ENCODE data around the gene KRTAP3-3. TPM values are rescaled to one million over a fixed set of nuclear protein-coding genes. Genes with fewer than 3 reads are reported as not detected.

The KRTAP3-3 gene
- polyA plus RNA-seq, 3 donors from 2014 or later = not detected

GRCh38 chr17:40995116-40995515 is 1.2 kb upstream of the KRTAP3-3 start:
- H3K36me3 Mint-ChIP-seq = no peaks in the 10 kb centered on the region
- no peak overlapping the region for H3K27ac Mint-ChIP-seq
- H3K27me3 Mint-ChIP-seq (ENCODE audit: low read depth in 3 of 3) = peaks cover 8 to 22% (median 15%) of the 10 kb centered on the region in 3 donors
- no peak for DNase-seq
- peaks cover 0 to 5% (median 0%) of the 10 kb centered on the region in 6 donors for H3K9me3 Mint-ChIP-seq
- H3K4me1 Mint-ChIP-seq = no peaks in the 10 kb centered on the region
- no peak overlapping the region for H3K4me3 Mint-ChIP-seq

- H3K9me3 Mint-ChIP-seq = no peaks in the 10 kb centered on the region
- no peak overlapping the region for H3K27ac Mint-ChIP-seq
- H3K27me3 Mint-ChIP-seq (ENCODE audit: low read depth in 3 of 3) = peaks cover 8 to 16% (median 14%) of the 10 kb centered on the region in 3 donors
- DNase-seq = no peak
- no peaks in the 10 kb centered on the region for H3K4me1 Mint-ChIP-seq
- H3K36me3 Mint-ChIP-seq = no peaks in the 10 kb centered on the region
- no peak overlapping the region for H3K4me3 Mint-ChIP-seq
Observed at GRCh38 chr17:40993084-40993483, 880 bp downstream of the KRTAP3-3 start.

DNA sequence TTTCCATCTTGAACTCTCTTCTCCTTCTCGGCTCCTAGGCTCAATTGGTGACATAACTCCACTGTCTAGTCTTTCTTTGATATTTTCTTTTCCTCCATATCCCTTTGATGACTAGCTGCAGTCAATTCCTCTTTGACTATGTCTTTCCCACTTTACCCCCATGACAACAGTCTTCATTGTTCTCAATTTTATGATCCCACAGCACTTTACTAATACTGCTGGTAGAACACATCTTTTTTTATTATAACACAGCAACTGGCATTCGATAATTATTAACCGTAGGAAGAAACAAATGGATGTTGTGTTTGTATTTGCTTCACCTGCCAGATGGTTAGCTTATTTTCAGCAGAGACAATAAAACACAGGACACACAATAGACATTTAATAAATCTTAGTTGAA is 1.3 kb downstream of the KRTAP3-3 start:
- Mint-ChIP-seq H3K27ac (no peak overlapping the region), H3K4me1 (no peaks in the 10 kb centered on the region), H3K27me3 (ENCODE audit: low read depth in 3 of 3) (peaks cover 8 to 16% (median 12%) of the 10 kb centered on the region in 3 donors), H3K36me3 (no peaks in the 10 kb centered on the region), H3K9me3 (no peaks in the 10 kb centered on the region), H3K4me3 (no peak overlapping the region)
- DNase-seq = no peak

DNA sequence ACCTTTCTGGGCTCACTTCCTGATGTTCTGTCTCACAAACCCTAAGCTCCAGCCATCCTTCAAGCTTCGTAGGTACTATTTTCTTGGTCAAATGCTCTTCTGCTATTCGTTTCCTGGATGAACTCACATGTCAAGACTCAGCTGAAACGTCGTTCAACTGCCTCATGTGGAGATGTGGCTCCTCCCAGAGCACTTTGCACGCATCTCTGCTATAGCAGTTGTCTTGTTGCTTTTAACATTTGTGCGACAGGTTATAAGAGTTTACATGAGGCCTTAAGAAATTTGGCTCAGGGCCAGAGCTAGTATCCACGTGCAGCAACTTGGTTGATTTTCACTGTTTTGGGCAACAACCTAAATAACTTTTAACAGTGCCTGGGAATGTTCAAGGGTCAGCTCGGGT is 7.0 kb downstream of the KRTAP3-3 start:
- DNase-seq = no peak
- Mint-ChIP-seq H3K27ac (no peak overlapping the region), H3K9me3 (no peaks in the 10 kb centered on the region), H3K4me1 (no peaks in the 10 kb centered on the region), H3K4me3 (no peak overlapping the region), H3K27me3 (ENCODE audit: low read depth in 3 of 3) (peaks cover 0 to 2% (median 2%) of the 10 kb centered on the region in 3 donors), H3K36me3 (no peaks in the 10 kb centered on the region)

- peaks cover 0 to 4% (median 4%) of the 10 kb centered on the region in 3 donors for H3K27me3 Mint-ChIP-seq (ENCODE audit: low read depth in 3 of 3)
- H3K36me3 Mint-ChIP-seq = no peaks in the 10 kb centered on the region
- H3K4me3 Mint-ChIP-seq = no peak within 1 kb of the TSS
- no peaks in the 10 kb centered on the region for H3K4me1 Mint-ChIP-seq
- H3K27ac Mint-ChIP-seq = no peak within 1 kb of the TSS
- no peaks in the 10 kb centered on the region for H3K9me3 Mint-ChIP-seq
- DNase-seq = no peak
Observed at GRCh38 chr17:40984226-40984625, 9.7 kb downstream of the KRTAP3-3 start, which contains the start of gene KRT40. Gene KRT40 (minus strand): TSS chr17:40984326. CDS start chr17:40984273, 53 bp downstream.

DNA sequence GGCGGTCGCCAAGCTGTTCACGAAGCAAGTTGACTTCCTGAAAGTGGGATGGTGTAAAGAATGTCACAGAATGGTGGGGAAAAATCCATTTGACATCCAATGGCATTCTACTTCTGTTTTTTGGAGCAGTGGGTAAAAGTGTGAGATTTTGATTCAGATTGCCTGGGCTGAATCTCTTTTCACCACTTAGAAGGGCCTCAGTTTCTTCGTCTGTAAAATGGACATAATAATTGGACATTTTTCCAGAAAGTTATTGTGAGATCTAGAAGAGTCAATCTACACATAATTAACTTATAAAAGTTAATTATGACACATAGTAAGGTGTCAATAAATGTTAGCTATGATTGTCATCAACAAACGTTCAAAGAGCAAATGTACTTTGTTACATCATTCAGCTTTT is 12.8 kb downstream of the KRTAP3-3 start:
- Mint-ChIP-seq H3K4me3 (no peak overlapping the region), H3K27ac (no peak overlapping the region), H3K36me3 (no peaks in the 10 kb centered on the region), H3K9me3 (no peaks in the 10 kb centered on the region), H3K4me1 (no peaks in the 10 kb centered on the region), H3K27me3 (ENCODE audit: low read depth in 3 of 3) (peaks cover 0 to 10% (median 2%) of the 10 kb centered on the region in 3 donors)
- DNase-seq = no peak

DNA sequence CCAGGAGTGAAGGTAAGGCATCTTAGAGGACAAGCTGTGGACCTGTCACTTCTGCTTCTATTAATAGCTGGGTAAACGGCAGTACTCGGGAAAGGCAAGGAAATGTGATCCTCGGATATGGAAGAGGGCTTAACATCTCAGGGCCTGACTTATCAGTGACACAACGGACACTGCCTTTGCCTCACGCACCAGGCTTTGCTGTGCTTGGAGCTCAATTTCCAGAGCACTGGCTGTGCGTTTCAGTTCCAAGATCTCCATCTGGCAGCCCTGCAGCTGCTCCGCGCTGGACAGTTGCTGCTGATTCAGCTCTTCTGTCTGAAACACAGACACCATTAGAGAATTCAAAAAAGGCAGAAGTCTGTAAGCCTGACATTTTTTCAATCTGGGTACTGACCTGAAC is 13.4 kb downstream of the KRTAP3-3 start:
- H3K9me3 Mint-ChIP-seq = no peaks in the 10 kb centered on the region

DNA sequence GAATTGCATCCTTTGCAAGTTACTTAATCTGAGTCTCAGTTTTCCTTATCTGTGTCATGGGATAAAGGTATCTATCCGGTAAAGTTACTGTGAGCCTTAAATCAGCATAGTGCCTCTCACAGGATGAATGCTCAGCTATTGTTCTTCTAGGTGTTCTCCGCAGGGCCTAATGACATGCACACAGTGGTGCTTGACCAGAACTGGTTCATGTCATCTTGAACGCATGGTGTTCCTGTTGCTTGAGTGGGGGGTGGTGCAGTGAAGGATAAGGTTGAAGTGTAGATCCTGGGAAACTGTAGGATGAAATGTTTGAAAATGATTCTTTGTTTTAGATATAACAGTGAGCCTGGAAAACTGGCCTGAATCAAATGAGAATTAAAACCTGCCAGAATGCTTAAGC is 13.8 kb downstream of the KRTAP3-3 start:
- Mint-ChIP-seq H3K27ac (no peak overlapping the region), H3K27me3 (ENCODE audit: low read depth in 3 of 3) (peaks cover 4 to 14% (median 8%) of the 10 kb centered on the region in 3 donors), H3K4me1 (no peaks in the 10 kb centered on the region), H3K9me3 (no peaks in the 10 kb centered on the region), H3K36me3 (no peaks in the 10 kb centered on the region), H3K4me3 (no peak overlapping the region)
- DNase-seq = no peak

More for the DNA sequence above, 13.4 kb downstream of the KRTAP3-3 start:
- Mint-ChIP-seq H3K27ac (no peak overlapping the region), H3K4me1 (no peaks in the 10 kb centered on the region), H3K27me3 (ENCODE audit: low read depth in 3 of 3) (peaks cover 0 to 10% (median 7%) of the 10 kb centered on the region in 3 donors), H3K4me3 (no peak overlapping the region), H3K36me3 (no peaks in the 10 kb centered on the region)
- no peak for DNase-seq

DNA sequence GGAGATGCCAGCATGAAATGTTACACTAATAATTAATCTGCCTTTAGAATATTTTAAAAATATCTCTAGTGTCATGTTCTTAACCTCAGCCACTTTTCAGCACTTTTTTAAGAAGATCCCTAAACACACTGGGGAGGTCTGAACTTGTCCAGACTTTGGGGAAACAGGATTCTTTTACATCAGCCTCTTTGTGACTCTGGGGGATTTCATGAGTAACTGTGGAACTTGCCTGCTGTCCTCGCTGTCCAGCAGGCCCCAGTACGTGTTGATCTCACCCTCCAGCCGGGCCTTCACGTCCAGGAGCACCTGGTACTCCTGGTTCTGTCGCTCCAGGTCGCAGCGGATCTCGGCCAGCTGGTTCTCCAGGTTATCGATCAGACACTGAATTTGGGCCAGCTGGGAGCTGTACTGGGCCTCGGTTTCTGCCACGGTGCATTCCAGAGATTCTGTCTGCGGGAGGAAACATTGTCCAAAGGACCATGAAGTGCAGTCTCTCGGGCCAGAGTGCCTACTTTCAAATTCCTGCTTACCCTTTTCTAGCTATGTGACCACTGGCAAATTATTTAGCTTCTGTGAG is 15.3 kb downstream of the KRTAP3-3 start:
- no peak overlapping the region for H3K27ac Mint-ChIP-seq
- no peak for DNase-seq

GRCh38 chr17:40975516-40975915 is 18.4 kb downstream of the KRTAP3-3 start:
- no peaks in the 10 kb centered on the region for H3K36me3 Mint-ChIP-seq
- peaks cover 5 to 13% (median 12%) of the 10 kb centered on the region in 3 donors for H3K27me3 Mint-ChIP-seq (ENCODE audit: low read depth in 3 of 3)
- no peak for DNase-seq
- no peak overlapping the region for H3K27ac Mint-ChIP-seq
- H3K4me1 Mint-ChIP-seq = no peaks in the 10 kb centered on the region
- no peak overlapping the region for H3K4me3 Mint-ChIP-seq
- H3K9me3 Mint-ChIP-seq = peaks cover 0 to 2% (median 0%) of the 10 kb centered on the region in 6 donors

More for the DNA sequence above, 15.3 kb downstream of the KRTAP3-3 start:
- H3K4me3 Mint-ChIP-seq = no peak overlapping the region
- H3K9me3 Mint-ChIP-seq = no peaks in the 10 kb centered on the region
- H3K4me1 Mint-ChIP-seq = no peaks in the 10 kb centered on the region
- peaks cover 5 to 16% (median 9%) of the 10 kb centered on the region in 3 donors for H3K27me3 Mint-ChIP-seq (ENCODE audit: low read depth in 3 of 3)
- no peaks in the 10 kb centered on the region for H3K36me3 Mint-ChIP-seq

GRCh38 chr17:40974366-40974765 is 19.6 kb downstream of the KRTAP3-3 start:
- Mint-ChIP-seq H3K36me3 (no peaks in the 10 kb centered on the region), H3K27me3 (ENCODE audit: low read depth in 3 of 3) (peaks cover 5 to 17% (median 15%) of the 10 kb centered on the region in 3 donors), H3K9me3 (peaks cover 0 to 2% (median 0%) of the 10 kb centered on the region in 6 donors), H3K27ac (no peak overlapping the region), H3K4me1 (no peaks in the 10 kb centered on the region), H3K4me3 (no peak overlapping the region)
- DNase-seq = no peak

- no peak overlapping the region for H3K4me3 Mint-ChIP-seq
- H3K27me3 Mint-ChIP-seq (ENCODE audit: low read depth in 3 of 3) = peaks cover 4 to 15% (median 6%) of the 10 kb centered on the region in 3 donors
- peaks cover 0 to 3% (median 0%) of the 10 kb centered on the region in 6 donors for H3K9me3 Mint-ChIP-seq
- no peak overlapping the region for H3K27ac Mint-ChIP-seq
- H3K4me1 Mint-ChIP-seq = no peaks in the 10 kb centered on the region
- DNase-seq = no peak
- no peaks in the 10 kb centered on the region for H3K36me3 Mint-ChIP-seq
Observed at GRCh38 chr17:40967582-40967981, 26.4 kb downstream of the KRTAP3-3 start.

DNA sequence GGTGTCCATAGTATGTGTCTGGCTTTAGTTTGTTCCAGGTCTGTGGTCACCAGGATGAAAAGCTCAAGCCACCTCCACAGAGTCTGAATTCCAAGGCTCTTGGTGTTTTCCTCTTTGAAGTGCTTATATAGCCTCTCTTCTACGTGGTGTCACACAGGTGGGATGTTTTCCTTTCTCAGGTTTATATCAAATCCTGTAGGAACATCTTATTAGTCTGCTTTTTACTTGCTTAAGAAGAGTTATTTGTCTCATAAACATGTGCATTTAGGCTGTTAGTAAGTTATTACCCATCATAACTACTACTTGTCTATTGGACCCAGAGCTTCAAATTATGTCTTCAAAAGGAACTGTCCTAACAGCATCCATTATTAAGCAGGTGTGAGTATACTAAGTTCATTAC is 27.1 kb downstream of the KRTAP3-3 start, which contains the start of gene KRT39:
Gene KRT39 (minus strand): TSS at position 101 of the 400 bp plus-strand sequence. CDS start 92 bp downstream, at position 9.
- no peak within 1 kb of the TSS for H3K4me3 Mint-ChIP-seq
- peaks cover 0 to 2% (median 0%) of the 10 kb centered on the region in 6 donors for H3K9me3 Mint-ChIP-seq
- H3K36me3 Mint-ChIP-seq = no peaks in the 10 kb centered on the region
- H3K4me1 Mint-ChIP-seq = no peaks in the 10 kb centered on the region
- DNase-seq = no peak
- peaks cover 4 to 15% (median 4%) of the 10 kb centered on the region in 3 donors for H3K27me3 Mint-ChIP-seq (ENCODE audit: low read depth in 3 of 3)
- H3K27ac Mint-ChIP-seq = no peak within 1 kb of the TSS

DNA sequence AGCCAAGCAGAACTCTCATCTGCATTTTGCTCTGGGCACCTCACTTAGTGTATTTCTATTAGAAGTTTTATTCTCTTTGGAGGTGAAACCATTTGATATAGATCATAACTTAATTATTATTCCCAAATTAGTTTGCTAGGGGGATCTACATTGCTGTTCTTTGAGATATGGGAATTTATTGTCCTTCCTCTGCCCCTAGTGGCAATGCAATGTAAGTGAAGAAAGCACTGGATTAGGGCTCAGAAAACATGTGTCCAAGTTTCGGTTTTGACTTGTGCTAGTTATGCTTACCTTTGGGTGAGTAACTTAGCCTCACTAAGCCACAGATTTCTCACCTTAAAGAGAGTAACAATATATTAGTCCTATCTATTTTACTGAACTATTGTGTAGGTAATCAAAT is 30.1 kb downstream of the KRTAP3-3 start:
- Mint-ChIP-seq H3K27me3 (ENCODE audit: low read depth in 3 of 3) (peaks cover 2 to 12% (median 4%) of the 10 kb centered on the region in 3 donors), H3K36me3 (no peaks in the 10 kb centered on the region), H3K4me1 (no peaks in the 10 kb centered on the region), H3K9me3 (peaks cover 0 to 1% (median 0%) of the 10 kb centered on the region in 6 donors), H3K27ac (peak overlapping the region in 1 of 6 donors; percentile 23), H3K4me3 (no peak overlapping the region)
- DNase-seq = peak in 1 of 3 donors; percentile 14
